SK-N-SH treated with all-trans-retinoic acid at 6 μM for 48 hours (cell line): ENCODE data around the gene DDOST.

Experiments used
- OSR1 ChIP-seq: fragments of 250-450 bp; sonication (Bioruptor Pico); IDR thresholded peaks from 2 replicates; pipeline ENCODE4 v1.8.0; 2022; ENCODE audit warnings: moderate library complexity, mild to moderate bottlenecking, inconsistent platforms
- RARB ChIP-seq: fragments of 250-450 bp; sonication (Bioruptor Pico); IDR thresholded peaks from 2 replicates; pipeline ENCODE4 v1.8.0; 2021; ENCODE audit warnings: mild to moderate bottlenecking, moderate library complexity
- SNAI2 ChIP-seq: fragments of 250-450 bp; sonication (Bioruptor Pico); IDR thresholded peaks from 2 replicates; pipeline ENCODE4 v1.5.0; 2020; ENCODE audit warnings: mild to moderate bottlenecking, moderate library complexity
- TF ChIP-seq, protein P1 (sequence below): fragments of 250-450 bp; sonication (Bioruptor Pico); IDR thresholded peaks from 2 replicates; pipeline ENCODE4 v1.5.1; 2020; ENCODE audit warnings: low read depth, mild to moderate bottlenecking, moderate library complexity
- TF ChIP-seq, protein P2 (sequence below): fragments of 250-450 bp; sonication (Bioruptor Pico); IDR thresholded peaks from 2 replicates; pipeline ENCODE4 v1.8.0; 2020; ENCODE audit warnings: mild to moderate bottlenecking, moderate library complexity, borderline replicate concordance

DNA sequence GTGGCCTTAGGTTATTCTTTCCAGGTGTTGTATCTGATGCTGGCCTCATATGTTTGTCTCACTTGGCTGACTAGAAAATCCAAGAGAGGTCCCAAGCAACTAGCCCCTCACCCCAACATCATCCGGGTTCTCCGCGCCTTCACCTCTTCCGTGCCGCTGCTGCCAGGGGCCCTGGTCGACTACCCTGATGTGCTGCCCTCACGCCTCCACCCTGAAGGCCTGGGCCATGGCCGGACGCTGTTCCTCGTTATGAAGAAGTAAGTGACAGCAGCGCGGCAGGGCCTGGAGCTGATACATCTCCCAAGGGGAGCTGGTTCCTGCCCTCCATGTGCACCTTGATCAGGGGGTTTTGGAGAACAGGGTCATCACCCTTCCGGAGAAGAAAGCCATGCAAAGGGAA, 16.8 kb downstream of the DDOST start:
- TF ChIP-seq, protein P1, sequence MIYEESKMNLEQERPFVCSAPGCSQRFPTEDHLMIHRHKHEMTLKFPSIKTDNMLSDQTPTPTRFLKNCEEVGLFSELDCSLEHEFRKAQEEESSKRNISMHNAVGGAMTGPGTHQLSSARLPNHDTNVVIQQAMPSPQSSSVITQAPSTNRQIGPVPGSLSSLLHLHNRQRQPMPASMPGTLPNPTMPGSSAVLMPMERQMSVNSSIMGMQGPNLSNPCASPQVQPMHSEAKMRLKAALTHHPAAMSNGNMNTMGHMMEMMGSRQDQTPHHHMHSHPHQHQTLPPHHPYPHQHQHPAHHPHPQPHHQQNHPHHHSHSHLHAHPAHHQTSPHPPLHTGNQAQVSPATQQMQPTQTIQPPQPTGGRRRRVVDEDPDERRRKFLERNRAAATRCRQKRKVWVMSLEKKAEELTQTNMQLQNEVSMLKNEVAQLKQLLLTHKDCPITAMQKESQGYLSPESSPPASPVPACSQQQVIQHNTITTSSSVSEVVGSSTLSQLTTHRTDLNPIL (CRISPR knock-in tag) = no peak
- TF ChIP-seq RARB (CRISPR knock-in tag) (no peak), OSR1 (CRISPR knock-in tag) (no peak), SNAI2 (CRISPR knock-in tag) (no peak)
- TF ChIP-seq, protein P2, sequence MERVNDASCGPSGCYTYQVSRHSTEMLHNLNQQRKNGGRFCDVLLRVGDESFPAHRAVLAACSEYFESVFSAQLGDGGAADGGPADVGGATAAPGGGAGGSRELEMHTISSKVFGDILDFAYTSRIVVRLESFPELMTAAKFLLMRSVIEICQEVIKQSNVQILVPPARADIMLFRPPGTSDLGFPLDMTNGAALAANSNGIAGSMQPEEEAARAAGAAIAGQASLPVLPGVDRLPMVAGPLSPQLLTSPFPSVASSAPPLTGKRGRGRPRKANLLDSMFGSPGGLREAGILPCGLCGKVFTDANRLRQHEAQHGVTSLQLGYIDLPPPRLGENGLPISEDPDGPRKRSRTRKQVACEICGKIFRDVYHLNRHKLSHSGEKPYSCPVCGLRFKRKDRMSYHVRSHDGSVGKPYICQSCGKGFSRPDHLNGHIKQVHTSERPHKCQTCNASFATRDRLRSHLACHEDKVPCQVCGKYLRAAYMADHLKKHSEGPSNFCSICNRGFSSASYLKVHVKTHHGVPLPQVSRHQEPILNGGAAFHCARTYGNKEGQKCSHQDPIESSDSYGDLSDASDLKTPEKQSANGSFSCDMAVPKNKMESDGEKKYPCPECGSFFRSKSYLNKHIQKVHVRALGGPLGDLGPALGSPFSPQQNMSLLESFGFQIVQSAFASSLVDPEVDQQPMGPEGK = no peak
